ENCODE data around the gene FAM221A.
A peak's percentile ranks its signal among the peaks of the same experiment; 100 is the strongest.

The FAM221A gene

GRCh38 chr7:23698822-23699221 is 18.8 kb downstream of the FAM221A start:
- no peak overlapping the region for H3K27ac ChIP-seq (ENCODE audit: low read depth, low read length)
- no peak overlapping the region for H3K9ac ChIP-seq (ENCODE audit: low read depth in 1 of 2, low read length in 2 of 2)
- H3K36me3 ChIP-seq (ENCODE audit: control insufficient read depth in 1 of 2, insufficient read depth in 2 of 2, low read length in 2 of 2), result peaks cover 12 to 23% of the 10 kb centered on the region in 2 donors
- H3K4me3 ChIP-seq (ENCODE audit: low read depth in 1 of 2, low read length in 2 of 2), result no peak overlapping the region
- H3K9me3 ChIP-seq (ENCODE audit: control insufficient read depth in 1 of 2, low read length in 2 of 2), result no peaks in the 10 kb centered on the region
- no peaks in the 10 kb centered on the region for H3K27me3 ChIP-seq (ENCODE audit: control insufficient read depth in 1 of 2, insufficient read depth in 2 of 2, low read length in 2 of 2)
- H3K4me1 ChIP-seq (ENCODE audit: control insufficient read depth in 1 of 2, insufficient read depth in 2 of 2, low read length in 2 of 2), result peaks cover 3 to 14% of the 10 kb centered on the region in 2 donors

GRCh38 chr7:23700046-23700445 is 20.0 kb downstream of the FAM221A start:
- Histone ChIP-seq H3K27me3 (ENCODE audit: control insufficient read depth in 1 of 2, insufficient read depth in 2 of 2, low read length in 2 of 2) (no peaks in the 10 kb centered on the region), H3K27ac (ENCODE audit: low read depth, low read length) (no peak overlapping the region), H3K9me3 (ENCODE audit: control insufficient read depth in 1 of 2, low read length in 2 of 2) (peaks cover 0 to 4% of the 10 kb centered on the region in 2 donors), H3K9ac (ENCODE audit: low read depth in 1 of 2, low read length in 2 of 2) (no peak overlapping the region), H3K4me3 (ENCODE audit: low read depth in 1 of 2, low read length in 2 of 2) (no peak overlapping the region), H3K36me3 (ENCODE audit: control insufficient read depth in 1 of 2, insufficient read depth in 2 of 2, low read length in 2 of 2) (peaks cover 23 to 28% of the 10 kb centered on the region in 2 donors), H3K4me1 (ENCODE audit: control insufficient read depth in 1 of 2, insufficient read depth in 2 of 2, low read length in 2 of 2) (peaks cover 3 to 14% of the 10 kb centered on the region in 2 donors)

GRCh38 chr7:23709081-23709750 is 29.2 kb downstream of the FAM221A start:
- Histone ChIP-seq H3K36me3 (ENCODE audit: control insufficient read depth in 1 of 2, insufficient read depth in 2 of 2, low read length in 2 of 2) (peaks cover 19 to 22% of the 10 kb centered on the region in 2 donors), H3K9ac (ENCODE audit: low read depth in 1 of 2, low read length in 2 of 2) (no peak overlapping the region), H3K9me3 (ENCODE audit: control insufficient read depth in 1 of 2, low read length in 2 of 2) (peaks cover 5 to 20% of the 10 kb centered on the region in 2 donors), H3K4me3 (ENCODE audit: low read depth in 1 of 2, low read length in 2 of 2) (peak overlapping the region; percentile 28 to 41), H3K4me1 (ENCODE audit: control insufficient read depth in 1 of 2, insufficient read depth in 2 of 2, low read length in 2 of 2) (peaks cover 5 to 9% of the 10 kb centered on the region in 2 donors), H3K27ac (ENCODE audit: low read depth, low read length) (no peak overlapping the region), H3K27me3 (ENCODE audit: control insufficient read depth in 1 of 2, insufficient read depth in 2 of 2, low read length in 2 of 2) (no peaks in the 10 kb centered on the region)

GRCh38 chr7:23710000-23710399 is 30.0 kb downstream of the FAM221A start, which contains the start of gene STK31:
Gene STK31, plus strand, starts transcription at chr7:23710219. Its CDS starts 67 bp downstream, at chr7:23710286.
- peaks cover 5 to 9% of the 10 kb centered on the region in 2 donors for H3K4me1 ChIP-seq (ENCODE audit: control insufficient read depth in 1 of 2, insufficient read depth in 2 of 2, low read length in 2 of 2)
- H3K9ac ChIP-seq (ENCODE audit: low read depth in 1 of 2, low read length in 2 of 2), result no peak within 1 kb of the TSS
- H3K27me3 ChIP-seq (ENCODE audit: control insufficient read depth in 1 of 2, insufficient read depth in 2 of 2, low read length in 2 of 2), result no peaks in the 10 kb centered on the region
- no peak within 1 kb of the TSS for H3K27ac ChIP-seq (ENCODE audit: low read depth, low read length)
- H3K4me3 ChIP-seq (ENCODE audit: low read depth in 1 of 2, low read length in 2 of 2), result peak within 1 kb of the TSS; percentile 28 to 41
- peaks cover 12 to 14% of the 10 kb centered on the region in 2 donors for H3K36me3 ChIP-seq (ENCODE audit: control insufficient read depth in 1 of 2, insufficient read depth in 2 of 2, low read length in 2 of 2)
- peaks cover 5 to 17% of the 10 kb centered on the region in 2 donors for H3K9me3 ChIP-seq (ENCODE audit: control insufficient read depth in 1 of 2, low read length in 2 of 2)

GRCh38 chr7:23712368-23713284 is 32.6 kb downstream of the FAM221A start:
- no peak overlapping the region for H3K27ac ChIP-seq (ENCODE audit: low read depth, low read length)
- no peaks in the 10 kb centered on the region for H3K27me3 ChIP-seq (ENCODE audit: control insufficient read depth in 1 of 2, insufficient read depth in 2 of 2, low read length in 2 of 2)
- peaks cover 5 to 9% of the 10 kb centered on the region in 2 donors for H3K4me1 ChIP-seq (ENCODE audit: control insufficient read depth in 1 of 2, insufficient read depth in 2 of 2, low read length in 2 of 2)
- no peaks in the 10 kb centered on the region for H3K9me3 ChIP-seq (ENCODE audit: control insufficient read depth in 1 of 2, low read length in 2 of 2)
- no peaks in the 10 kb centered on the region for H3K36me3 ChIP-seq (ENCODE audit: control insufficient read depth in 1 of 2, insufficient read depth in 2 of 2, low read length in 2 of 2)
- no peak overlapping the region for H3K9ac ChIP-seq (ENCODE audit: low read depth in 1 of 2, low read length in 2 of 2)
- H3K4me3 ChIP-seq (ENCODE audit: low read depth in 1 of 2, low read length in 2 of 2), result no peak overlapping the region

- H3K9ac ChIP-seq (ENCODE audit: low read depth in 1 of 2, low read length in 2 of 2), result no peak overlapping the region
- H3K4me3 ChIP-seq (ENCODE audit: low read depth in 1 of 2, low read length in 2 of 2), result no peak overlapping the region
- no peaks in the 10 kb centered on the region for H3K27me3 ChIP-seq (ENCODE audit: control insufficient read depth in 1 of 2, insufficient read depth in 2 of 2, low read length in 2 of 2)
- H3K36me3 ChIP-seq (ENCODE audit: control insufficient read depth in 1 of 2, insufficient read depth in 2 of 2, low read length in 2 of 2), result no peaks in the 10 kb centered on the region
- peaks cover 5 to 8% of the 10 kb centered on the region in 2 donors for H3K4me1 ChIP-seq (ENCODE audit: control insufficient read depth in 1 of 2, insufficient read depth in 2 of 2, low read length in 2 of 2)
- no peaks in the 10 kb centered on the region for H3K9me3 ChIP-seq (ENCODE audit: control insufficient read depth in 1 of 2, low read length in 2 of 2)
- no peak overlapping the region for H3K27ac ChIP-seq (ENCODE audit: low read depth, low read length)
These were observed 33.5 kb downstream of the FAM221A start for GRCh38 chr7:23713285-23714149.

- peaks cover 4 to 5% of the 10 kb centered on the region in 2 donors for H3K4me1 ChIP-seq (ENCODE audit: control insufficient read depth in 1 of 2, insufficient read depth in 2 of 2, low read length in 2 of 2)
- no peak overlapping the region for H3K9ac ChIP-seq (ENCODE audit: low read depth in 1 of 2, low read length in 2 of 2)
- H3K36me3 ChIP-seq (ENCODE audit: control insufficient read depth in 1 of 2, insufficient read depth in 2 of 2, low read length in 2 of 2), result no peaks in the 10 kb centered on the region
- no peaks in the 10 kb centered on the region for H3K9me3 ChIP-seq (ENCODE audit: control insufficient read depth in 1 of 2, low read length in 2 of 2)
- H3K27ac ChIP-seq (ENCODE audit: low read depth, low read length), result no peak overlapping the region
- H3K4me3 ChIP-seq (ENCODE audit: low read depth in 1 of 2, low read length in 2 of 2), result no peak overlapping the region
- H3K27me3 ChIP-seq (ENCODE audit: control insufficient read depth in 1 of 2, insufficient read depth in 2 of 2, low read length in 2 of 2), result no peaks in the 10 kb centered on the region
These were observed 34.1 kb downstream of the FAM221A start for GRCh38 chr7:23714150-23714464.

GRCh38 chr7:23714579-23714978 is 34.6 kb downstream of the FAM221A start:
- Histone ChIP-seq H3K4me3 (ENCODE audit: low read depth in 1 of 2, low read length in 2 of 2) (no peak overlapping the region), H3K27me3 (ENCODE audit: control insufficient read depth in 1 of 2, insufficient read depth in 2 of 2, low read length in 2 of 2) (no peaks in the 10 kb centered on the region), H3K9ac (ENCODE audit: low read depth in 1 of 2, low read length in 2 of 2) (no peak overlapping the region), H3K27ac (ENCODE audit: low read depth, low read length) (no peak overlapping the region), H3K4me1 (ENCODE audit: control insufficient read depth in 1 of 2, insufficient read depth in 2 of 2, low read length in 2 of 2) (peaks cover 4 to 5% of the 10 kb centered on the region in 2 donors), H3K36me3 (ENCODE audit: control insufficient read depth in 1 of 2, insufficient read depth in 2 of 2, low read length in 2 of 2) (no peaks in the 10 kb centered on the region), H3K9me3 (ENCODE audit: control insufficient read depth in 1 of 2, low read length in 2 of 2) (no peaks in the 10 kb centered on the region)

- Histone ChIP-seq H3K9ac (ENCODE audit: low read depth in 1 of 2, low read length in 2 of 2) (no peak overlapping the region), H3K27ac (ENCODE audit: low read depth, low read length) (no peak overlapping the region), H3K36me3 (ENCODE audit: control insufficient read depth in 1 of 2, insufficient read depth in 2 of 2, low read length in 2 of 2) (no peaks in the 10 kb centered on the region), H3K9me3 (ENCODE audit: control insufficient read depth in 1 of 2, low read length in 2 of 2) (no peaks in the 10 kb centered on the region), H3K27me3 (ENCODE audit: control insufficient read depth in 1 of 2, insufficient read depth in 2 of 2, low read length in 2 of 2) (no peaks in the 10 kb centered on the region), H3K4me3 (ENCODE audit: low read depth in 1 of 2, low read length in 2 of 2) (no peak overlapping the region), H3K4me1 (ENCODE audit: control insufficient read depth in 1 of 2, insufficient read depth in 2 of 2, low read length in 2 of 2) (peaks cover under 1% of the 10 kb centered on the region in 2 donors)
These were observed 35.1 kb downstream of the FAM221A start for GRCh38 chr7:23715099-23715498.
